Ectodermal cell (in vitro differentiated cells): ENCODE data around the gene ATP8B1.

Source experiments
- H3K27ac ChIP-seq: 2 replicates; pipeline ENCODE4 v1.7.0; 2013; ENCODE audit warnings: mild to moderate bottlenecking, low read depth, low read length; ENCODE audit not compliant: insufficient read depth, poor library complexity, severe bottlenecking
- H3K27me3 ChIP-seq: 2 replicates; pipeline ENCODE4 v1.7.0; 2013; ENCODE audit warnings: mild to moderate bottlenecking, low read length; ENCODE audit not compliant: insufficient read depth, control insufficient read depth, poor library complexity, severe bottlenecking
- H3K36me3 ChIP-seq: one replicate; pipeline ENCODE4 v1.7.0; 2013; ENCODE audit warnings: low read length; ENCODE audit not compliant: control insufficient read depth, insufficient read depth
- H3K4me1 ChIP-seq: one replicate; pipeline ENCODE4 v1.7.0; 2013; ENCODE audit warnings: low read length; ENCODE audit not compliant: control insufficient read depth, insufficient read depth
- H3K4me3 ChIP-seq: 2 replicates; pipeline ENCODE4 v1.7.0; 2013; ENCODE audit warnings: low read depth, low read length, control low read depth; ENCODE audit not compliant: insufficient read depth
- H3K9me3 ChIP-seq: 2 replicates; pipeline ENCODE4 v1.7.0; 2013; ENCODE audit warnings: mild to moderate bottlenecking, low read length, moderate library complexity; ENCODE audit not compliant: control insufficient read depth
- WGBS, 2 experiments: methylation state at CpG; one replicate each; pipeline ENCODE4 v1.1.7; 2013; ENCODE audit warnings: missing lambda C conversion rate in 2 of 2; 5-methylcytosine and 5-hydroxymethylcytosine counted together

Gene ATP8B1

DNA sequence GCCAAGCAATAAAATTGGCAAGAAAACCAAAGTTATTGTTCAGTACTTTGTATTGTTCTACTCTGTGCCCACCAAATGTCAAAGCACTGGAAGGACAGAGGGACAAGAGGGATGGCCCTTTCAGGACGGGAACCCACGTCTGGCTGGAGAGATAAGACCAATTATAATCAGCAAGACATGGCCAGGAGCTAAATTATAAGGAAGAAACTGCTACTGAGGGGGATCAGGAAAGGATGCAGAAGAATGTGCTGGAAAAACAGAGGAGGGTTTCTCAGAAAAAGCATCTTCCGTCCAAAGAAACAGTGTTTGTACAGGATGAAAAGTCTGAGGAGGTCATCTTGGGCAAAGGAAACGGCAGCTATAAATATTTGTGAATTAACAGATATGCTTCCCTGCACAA, 135.1 kb downstream of the ATP8B1 start:
- WGBS, 2 experiments = 90% methylated on average over 4 of the region's 4 CpGs
- H3K27ac ChIP-seq = no peak overlapping the region

DNA sequence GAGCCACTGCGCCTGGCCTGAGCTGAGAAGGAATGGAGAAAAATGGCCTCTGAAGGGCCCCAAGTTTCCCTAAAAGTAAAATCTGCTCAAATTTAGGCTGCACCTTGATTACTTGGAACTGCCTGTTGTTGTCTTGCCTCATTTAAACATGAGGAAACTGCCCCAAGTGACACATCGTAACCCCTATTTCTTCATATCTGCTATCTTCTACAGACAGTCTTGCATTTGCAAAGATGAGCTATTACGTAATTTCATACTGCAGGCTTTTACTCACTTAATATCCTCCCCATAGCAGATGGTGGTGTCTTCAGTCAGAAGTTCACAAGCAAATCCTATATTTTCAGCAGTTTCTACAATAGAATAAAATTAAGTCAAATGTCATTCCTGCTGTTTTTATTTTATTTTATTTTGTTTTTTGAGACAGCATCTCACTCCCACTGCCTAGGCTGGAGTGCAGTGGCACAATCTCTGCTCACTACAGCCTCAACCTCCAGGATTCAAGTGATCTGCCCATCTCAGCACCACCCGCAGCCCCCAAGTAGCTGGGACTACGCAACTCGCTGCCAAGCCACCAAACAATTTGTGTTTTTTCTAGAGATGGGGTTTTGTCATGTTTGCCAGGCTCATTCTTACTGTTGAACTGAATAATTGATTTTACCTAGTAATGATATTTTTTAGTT, 136.2 kb downstream of the ATP8B1 start:
- Histone ChIP-seq H3K36me3 (no peaks in the 10 kb centered on the region), H3K27ac (no peak overlapping the region), H3K4me3 (no peak overlapping the region), H3K27me3 (no peaks in the 10 kb centered on the region), H3K9me3 (no peaks in the 10 kb centered on the region), H3K4me1 (no peaks in the 10 kb centered on the region)
- 78 to 85% methylated on average over 6 of the region's 6 CpGs for WGBS, 2 experiments

More for the DNA sequence above, 135.1 kb downstream of the ATP8B1 start:
- H3K36me3 ChIP-seq = no peaks in the 10 kb centered on the region
- H3K9me3 ChIP-seq = no peaks in the 10 kb centered on the region
- no peaks in the 10 kb centered on the region for H3K27me3 ChIP-seq
- H3K4me1 ChIP-seq = no peaks in the 10 kb centered on the region
- no peak overlapping the region for H3K4me3 ChIP-seq

DNA sequence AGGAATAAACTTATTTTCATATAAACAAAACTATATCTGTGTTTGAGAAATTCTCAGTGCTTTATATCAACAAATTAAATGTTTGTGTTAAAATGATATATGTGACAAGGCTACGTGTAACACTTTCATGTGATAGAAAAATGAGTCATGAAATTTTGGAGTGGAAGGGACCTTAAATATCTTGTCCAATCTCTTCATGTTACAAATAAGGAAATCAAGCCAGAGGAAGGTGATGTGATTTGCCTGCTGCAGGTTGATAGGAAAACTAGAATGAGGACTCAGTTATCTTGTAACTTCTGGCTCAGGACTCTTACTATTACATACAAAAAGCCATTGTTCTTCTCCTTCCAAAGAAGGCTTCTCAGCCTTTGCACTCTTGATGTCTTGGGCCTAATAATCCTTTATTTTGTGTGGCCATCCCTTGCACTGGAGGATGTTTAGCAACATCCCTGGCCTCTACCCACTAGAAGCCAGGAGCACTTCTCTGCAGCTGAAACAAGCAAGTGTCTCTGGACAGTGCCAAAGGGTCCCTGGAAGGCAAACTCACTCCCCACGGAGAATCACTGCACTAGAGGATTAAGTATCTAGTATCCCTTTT, 138.4 kb downstream of the ATP8B1 start:
- H3K27ac ChIP-seq = no peak overlapping the region
- no peaks in the 10 kb centered on the region for H3K4me1 ChIP-seq
- WGBS, 2 experiments = 85 to 95% methylated on average over 2 of the region's 2 CpGs
- no peaks in the 10 kb centered on the region for H3K27me3 ChIP-seq
- no peaks in the 10 kb centered on the region for H3K36me3 ChIP-seq
- no peak overlapping the region for H3K4me3 ChIP-seq
- no peaks in the 10 kb centered on the region for H3K9me3 ChIP-seq

DNA sequence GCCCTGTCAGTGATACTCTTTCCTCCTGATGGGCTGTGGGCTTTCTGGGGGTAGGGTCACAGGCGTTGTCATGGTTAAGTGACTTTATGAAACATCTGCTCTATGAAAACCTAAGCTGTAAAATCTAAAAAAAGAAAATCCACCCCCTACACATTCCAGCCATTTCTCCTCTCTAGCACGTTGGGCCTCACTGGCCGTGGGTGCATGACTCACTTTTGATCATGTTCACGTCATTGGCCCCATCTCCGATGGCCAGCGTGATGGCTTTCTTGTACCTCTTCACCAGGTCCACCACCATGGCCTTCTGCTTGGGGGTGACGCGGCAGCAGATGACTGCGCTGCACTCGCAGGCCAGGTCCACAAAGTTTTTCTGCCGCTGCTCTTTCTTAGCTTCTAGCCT, 142.2 kb downstream of the ATP8B1 start:
- H3K4me3 ChIP-seq = no peak overlapping the region

DNA sequence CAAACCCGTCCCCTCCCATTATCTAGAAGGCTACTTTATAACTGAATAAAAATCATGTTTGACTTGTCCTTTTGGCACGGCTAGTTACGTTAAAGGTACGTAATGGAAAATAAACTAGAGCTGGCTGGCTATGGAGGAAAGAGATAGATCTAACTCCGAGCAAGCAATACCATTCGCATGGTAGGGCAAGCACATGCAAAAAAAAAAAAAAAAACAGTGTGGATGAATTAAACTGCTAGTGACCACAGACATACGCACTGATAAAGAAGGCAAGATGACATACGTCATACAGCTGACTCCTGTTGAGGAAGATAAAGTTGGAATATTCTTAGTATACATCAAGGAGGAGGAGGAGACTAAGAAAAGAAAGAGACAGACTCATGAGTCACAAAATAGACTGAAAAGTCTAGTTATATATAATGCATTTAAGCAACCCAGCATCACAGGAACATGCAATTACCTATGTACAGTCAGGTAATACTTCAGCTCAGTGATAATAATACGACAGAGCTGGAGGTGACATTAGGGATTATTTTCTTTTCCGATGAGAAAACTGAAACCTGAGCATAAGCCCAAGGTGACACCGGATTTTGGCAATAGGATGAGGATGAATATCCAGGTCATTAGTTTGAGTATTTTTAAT, 143.5 kb downstream of the ATP8B1 start:
- H3K27me3 ChIP-seq = no peaks in the 10 kb centered on the region
- WGBS, 2 experiments = 83 to 90% methylated on average over 10 to 11 of the region's 11 CpGs
- H3K9me3 ChIP-seq = peaks cover 7% of the 10 kb centered on the region
- no peaks in the 10 kb centered on the region for H3K36me3 ChIP-seq
- H3K4me1 ChIP-seq = no peaks in the 10 kb centered on the region
- H3K4me3 ChIP-seq = no peak overlapping the region
- no peak overlapping the region for H3K27ac ChIP-seq

More for the DNA sequence above, 142.2 kb downstream of the ATP8B1 start:
- H3K9me3 ChIP-seq = peaks cover under 1% of the 10 kb centered on the region
- no peaks in the 10 kb centered on the region for H3K4me1 ChIP-seq
- H3K36me3 ChIP-seq = no peaks in the 10 kb centered on the region
- 95 to 96% methylated on average over 11 of the region's 11 CpGs for WGBS, 2 experiments
- no peaks in the 10 kb centered on the region for H3K27me3 ChIP-seq
- H3K27ac ChIP-seq = no peak overlapping the region

DNA sequence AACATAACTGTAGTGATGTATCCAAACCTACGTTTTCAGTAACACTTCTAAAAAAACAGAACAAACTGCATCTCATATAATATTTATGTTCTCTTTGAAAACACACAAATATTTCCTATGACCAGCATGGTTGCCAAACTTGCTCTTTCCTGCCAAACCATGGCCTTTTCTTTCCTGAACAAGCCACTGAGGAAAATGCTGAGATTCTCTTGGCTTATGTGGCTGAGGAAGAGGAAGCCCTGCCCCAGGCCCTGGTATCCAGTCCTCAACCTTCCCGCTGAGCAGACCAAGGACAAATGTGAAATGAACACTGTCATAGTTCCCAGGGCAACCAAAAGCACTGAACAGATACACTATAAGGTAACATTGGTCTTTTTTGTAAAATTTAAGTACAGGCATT, 145.6 kb downstream of the ATP8B1 start:
- H3K4me3 ChIP-seq = no peak overlapping the region
- 87 to 96% methylated on average over 2 of the region's 2 CpGs for WGBS, 2 experiments
- no peaks in the 10 kb centered on the region for H3K27me3 ChIP-seq

DNA sequence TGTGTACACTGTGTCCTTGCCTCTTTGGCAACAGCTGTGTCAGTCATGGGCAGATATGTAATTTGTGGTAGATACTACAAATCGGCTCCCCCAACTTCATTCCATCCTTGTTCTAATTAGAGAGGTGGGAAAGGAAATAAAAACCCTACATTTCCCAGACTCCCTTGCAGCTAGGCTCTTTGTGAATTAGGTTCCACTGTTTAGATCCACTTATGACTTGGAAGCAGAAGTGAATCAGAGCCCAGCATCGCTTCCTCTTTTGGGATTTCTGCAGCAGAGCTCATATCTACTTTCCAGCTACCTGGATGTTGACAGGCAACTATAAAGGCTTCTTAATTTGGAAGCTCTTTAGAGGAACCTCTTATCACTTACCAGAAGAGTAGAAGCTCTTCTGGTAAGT, 147.4 kb downstream of the ATP8B1 start:
- no peak overlapping the region for H3K4me3 ChIP-seq
- WGBS, 2 experiments = 90 to 91% methylated on average over 1 to 2 of the region's 2 CpGs
- no peaks in the 10 kb centered on the region for H3K36me3 ChIP-seq
- H3K4me1 ChIP-seq = no peaks in the 10 kb centered on the region
- no peaks in the 10 kb centered on the region for H3K27me3 ChIP-seq
- no peak overlapping the region for H3K27ac ChIP-seq
- peaks cover 7% of the 10 kb centered on the region for H3K9me3 ChIP-seq

More for the DNA sequence above, 145.6 kb downstream of the ATP8B1 start:
- Histone ChIP-seq H3K9me3 (peaks cover 7% of the 10 kb centered on the region), H3K4me1 (no peaks in the 10 kb centered on the region), H3K36me3 (no peaks in the 10 kb centered on the region), H3K27ac (no peak overlapping the region)

DNA sequence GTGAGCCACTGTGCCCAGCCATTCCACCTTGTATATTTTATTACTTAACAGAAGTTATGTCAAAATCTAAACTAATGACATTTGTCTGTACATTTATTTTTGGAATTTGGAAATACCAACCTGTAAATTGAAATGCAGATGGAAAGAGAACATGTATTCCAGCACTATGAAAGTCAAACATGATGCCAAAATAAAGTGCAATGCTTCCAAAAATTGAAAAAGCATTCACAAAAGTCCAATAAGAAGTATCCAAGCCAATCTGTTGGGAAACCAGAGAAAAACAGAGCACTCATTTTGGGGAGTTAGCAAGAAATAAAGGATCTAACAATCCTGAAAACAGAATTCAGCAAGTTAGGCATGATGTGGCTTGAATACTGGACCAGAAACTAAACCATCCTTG, 151.2 kb downstream of the ATP8B1 start:
- Histone ChIP-seq H3K4me3 (no peak overlapping the region), H3K9me3 (peaks cover 7% of the 10 kb centered on the region), H3K27ac (no peak overlapping the region), H3K36me3 (no peaks in the 10 kb centered on the region), H3K27me3 (no peaks in the 10 kb centered on the region), H3K4me1 (no peaks in the 10 kb centered on the region)

DNA sequence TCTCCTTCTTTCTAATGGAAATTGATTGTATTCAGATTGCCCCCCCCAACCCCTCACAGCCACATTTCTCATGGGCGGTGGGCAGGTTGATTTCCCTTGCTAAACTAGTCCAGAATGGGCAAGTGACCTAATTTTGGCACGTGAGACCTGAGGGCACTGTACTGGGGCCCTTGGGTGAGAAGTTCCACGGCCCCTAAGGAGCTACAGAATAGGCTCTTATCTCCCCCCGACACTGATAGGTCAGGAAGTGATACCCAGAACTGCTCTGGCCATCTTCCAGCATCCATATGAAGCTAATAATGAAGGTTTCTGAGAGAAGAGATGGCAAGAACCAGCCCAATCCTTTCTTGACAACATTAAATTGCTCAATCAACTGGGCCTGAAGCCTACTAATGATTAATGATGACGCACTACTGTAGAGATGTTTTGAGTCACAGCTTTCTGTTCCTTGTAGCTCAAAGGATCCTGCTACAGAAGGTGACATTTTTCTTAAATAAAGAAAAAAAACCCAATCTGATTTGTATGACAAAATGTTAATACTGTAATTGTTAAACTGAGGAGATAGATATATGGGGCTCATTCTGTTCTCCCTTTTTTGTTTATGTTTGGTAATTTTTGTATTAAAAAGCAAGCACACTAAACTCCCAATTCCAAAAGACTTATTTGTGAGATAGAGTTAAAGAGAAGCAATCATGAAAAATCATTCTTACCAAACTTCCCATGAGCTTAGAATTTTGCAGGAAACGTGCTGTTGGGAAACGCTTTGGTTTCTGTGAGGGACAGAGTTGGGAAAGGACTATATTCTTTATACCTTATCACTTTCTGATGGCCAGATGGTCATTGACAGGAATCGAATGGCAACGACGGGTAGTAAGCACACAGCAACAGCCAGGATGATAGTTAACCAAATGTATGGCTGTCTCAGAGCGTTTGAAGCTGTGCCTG, 153.3 kb downstream of the ATP8B1 start:
- Histone ChIP-seq H3K27ac (no peak overlapping the region), H3K27me3 (no peaks in the 10 kb centered on the region), H3K4me1 (no peaks in the 10 kb centered on the region), H3K9me3 (no peaks in the 10 kb centered on the region), H3K4me3 (no peak overlapping the region), H3K36me3 (no peaks in the 10 kb centered on the region)
- 89 to 92% methylated on average over 9 to 11 of the region's 11 CpGs for WGBS, 2 experiments

DNA sequence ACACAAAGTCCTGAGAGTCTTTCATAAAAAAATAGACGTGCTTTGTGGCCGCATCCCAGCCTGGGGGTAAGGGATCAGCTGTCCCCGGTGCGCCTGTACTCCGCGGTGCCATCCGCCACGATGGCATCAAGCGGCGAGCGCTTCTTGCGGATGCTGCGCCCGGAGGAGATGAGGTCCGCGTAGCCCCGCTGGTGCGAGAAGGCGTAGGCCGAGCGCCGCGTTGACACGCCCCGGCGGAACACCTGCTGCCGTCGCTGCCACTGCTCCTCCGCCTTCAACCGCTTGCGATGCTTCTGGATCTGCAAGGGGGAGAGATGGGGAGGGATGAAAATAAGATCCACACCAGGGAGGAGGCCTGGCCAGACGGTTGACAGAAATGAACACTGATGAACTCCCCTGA, 154.7 kb downstream of the ATP8B1 start:
- no peaks in the 10 kb centered on the region for H3K27me3 ChIP-seq

More for the DNA sequence above, 154.7 kb downstream of the ATP8B1 start:
- no peaks in the 10 kb centered on the region for H3K4me1 ChIP-seq
- no peaks in the 10 kb centered on the region for H3K36me3 ChIP-seq
- H3K27ac ChIP-seq = no peak overlapping the region
- H3K4me3 ChIP-seq = no peak overlapping the region
- WGBS, 2 experiments = 96 to 97% methylated on average over 32 of the region's 32 CpGs
- H3K9me3 ChIP-seq = no peaks in the 10 kb centered on the region
